Type B pancreatic cell (in vitro differentiated cells): ENCODE results near the gene IQSEC1. TPM values are rescaled to one million over a fixed set of nuclear protein-coding genes. Genes with fewer than 3 reads are reported as not detected.

Source experiments
- DNase-seq: peaks from one replicate; pipeline ENCODE4 v3.0.0; 2021; ENCODE audit warnings: mixed read lengths; ENCODE audit not compliant: unreplicated experiment; ENCODE audit errors: extremely low spot score
- H3K27ac Mint-ChIP-seq: 2 replicates; pipeline ENCODE4 v1.8.0; 2021; ENCODE audit warnings: mild to moderate bottlenecking, mixed read lengths
- H3K27me3 Mint-ChIP-seq: 2 replicates; pipeline ENCODE4 v1.8.0; 2021; ENCODE audit warnings: mixed read lengths
- H3K36me3 Mint-ChIP-seq: 2 replicates; pipeline ENCODE4 v1.8.0; 2021; ENCODE audit warnings: mixed read lengths
- H3K4me1 Mint-ChIP-seq: one replicate; pipeline ENCODE4 v1.8.0; 2021; ENCODE audit warnings: mixed read lengths; ENCODE audit not compliant: unreplicated experiment
- H3K4me3 Mint-ChIP-seq: 2 replicates; pipeline ENCODE4 v1.8.0; 2021; ENCODE audit warnings: mild to moderate bottlenecking, mixed read lengths
- H3K9me3 Mint-ChIP-seq: 2 replicates; pipeline ENCODE4 v1.8.0; 2021; ENCODE audit warnings: mixed read lengths
- CTCF ChIP-seq: fragments of 200-600 bp; sonication (generic); conservative IDR thresholded peaks from 2 replicates; pipeline ENCODE4 v1.5.0; 2021; ENCODE audit warnings: antibody characterized with exemption, mild to moderate bottlenecking
- total RNA-seq: library from RNA; stranded (reverse); gene quantifications from 2 replicates; pipeline ENCODE4 v1.2.1, GENCODE V29; 2021; ENCODE audit warnings: low replicate concordance

The IQSEC1 gene
- total RNA-seq, 1 donor from 2014 or later, result 33.1 TPM

- H3K27me3 Mint-ChIP-seq, result no peaks in the 10 kb centered on the region
- H3K4me1 Mint-ChIP-seq, result peaks cover 6% of the 10 kb centered on the region
- no peak overlapping the region for H3K27ac Mint-ChIP-seq
- peaks cover 5% of the 10 kb centered on the region for H3K36me3 Mint-ChIP-seq
- H3K9me3 Mint-ChIP-seq, result no peaks in the 10 kb centered on the region
- H3K4me3 Mint-ChIP-seq, result no peak overlapping the region
- DNase-seq, result no peak
- TF ChIP-seq CTCF, result no peak
Measured at GRCh38 chr3:12935861-12936830, 137.1 kb downstream of the IQSEC1 start.

- H3K4me3 Mint-ChIP-seq, result no peak overlapping the region
- H3K4me1 Mint-ChIP-seq, result peaks cover 6% of the 10 kb centered on the region
- H3K36me3 Mint-ChIP-seq, result peaks cover 5% of the 10 kb centered on the region
- H3K9me3 Mint-ChIP-seq, result no peaks in the 10 kb centered on the region
- no peak for DNase-seq
- no peak for TF ChIP-seq CTCF
- no peaks in the 10 kb centered on the region for H3K27me3 Mint-ChIP-seq
- no peak overlapping the region for H3K27ac Mint-ChIP-seq
Measured at GRCh38 chr3:12935023-12935860, 138.0 kb downstream of the IQSEC1 start.

- TF ChIP-seq CTCF, result no peak
- no peaks in the 10 kb centered on the region for H3K9me3 Mint-ChIP-seq
- no peak overlapping the region for H3K27ac Mint-ChIP-seq
- peaks cover under 1% of the 10 kb centered on the region for H3K36me3 Mint-ChIP-seq
- peaks cover 4% of the 10 kb centered on the region for H3K4me1 Mint-ChIP-seq
- DNase-seq, result no peak
- H3K4me3 Mint-ChIP-seq, result no peak overlapping the region
- H3K27me3 Mint-ChIP-seq, result no peaks in the 10 kb centered on the region
Measured at GRCh38 chr3:12934431-12934830, 138.8 kb downstream of the IQSEC1 start.

GRCh38 chr3:12933901-12934300 lies 139.3 kb downstream of the IQSEC1 start:
- Mint-ChIP-seq H3K27me3 (no peaks in the 10 kb centered on the region), H3K27ac (no peak overlapping the region), H3K4me3 (no peak overlapping the region)

More at GRCh38 chr3:12933901-12934300, 139.3 kb downstream of the IQSEC1 start:
- TF ChIP-seq CTCF, result no peak
- Mint-ChIP-seq H3K36me3 (no peaks in the 10 kb centered on the region), H3K9me3 (no peaks in the 10 kb centered on the region), H3K4me1 (peaks cover 3% of the 10 kb centered on the region)
- DNase-seq, result no peak
